Right lung (tissue), 5 donors: ENCODE data around the gene ACOT13. TPM values are rescaled to one million over a fixed set of nuclear protein-coding genes. Genes with fewer than 3 reads are reported as not detected.
"Not testable (repeated sequence)": the region's sequence is repeated elsewhere in the genome, so short reads cannot be mapped to it uniquely, and the experiment has no call there.

ENCODE experiments used
- DNase-seq, 2 donors: peaks; one replicate each; pipeline ENCODE4 v3.0.0-alpha.2; 2013
- polyA plus RNA-seq, 5 donors: library from polyadenylated mRNA; unstranded; fragments of 120-200 nt; gene quantifications; one replicate each; pipeline versions ENCODE4 v1.2.1 to v1.2.3, GENCODE V29; 2013; ENCODE audit warnings: inconsistent platforms in 1 of 5, low replicate concordance in 1 of 5; ENCODE audit not compliant: insufficient read length in 5 of 5, insufficient read depth in 1 of 5

The ACOT13 gene
- polyA plus RNA-seq, 5 donors = 23.3 to 30.5 (median 25.5) TPM

GRCh38 chr6:24720604-24721460 lies 54.0 kb downstream of the ACOT13 start:
- peak; percentile 100 for DNase-seq

GRCh38 chr6:24721461-24722215 lies 54.8 kb downstream of the ACOT13 start:
- DNase-seq = no peak

GRCh38 chr6:24723270-24723669 lies 56.4 kb downstream of the ACOT13 start:
- DNase-seq = no peak

- not testable (repeated sequence) for DNase-seq
Measured at GRCh38 chr6:24730653-24731052, 63.8 kb downstream of the ACOT13 start.

- DNase-seq = not testable (repeated sequence)
Measured at GRCh38 chr6:24731456-24732134, 64.7 kb downstream of the ACOT13 start.

GRCh38 chr6:24734166-24734565 lies 67.3 kb downstream of the ACOT13 start:
- no peak for DNase-seq

GRCh38 chr6:24734710-24735109 lies 67.8 kb downstream of the ACOT13 start:
- not testable (repeated sequence) for DNase-seq

GRCh38 chr6:24738741-24739140 lies 71.9 kb downstream of the ACOT13 start:
- DNase-seq = no peak

- DNase-seq = no peak
Measured at GRCh38 chr6:24740861-24741260, 74.0 kb downstream of the ACOT13 start.

GRCh38 chr6:24742216-24742738 lies 75.4 kb downstream of the ACOT13 start:
- DNase-seq = no peak

GRCh38 chr6:24743265-24743943 lies 76.5 kb downstream of the ACOT13 start:
- no peak for DNase-seq

GRCh38 chr6:24743944-24744335 lies 77.1 kb downstream of the ACOT13 start:
- DNase-seq = no peak

- DNase-seq = no peak
Measured at GRCh38 chr6:24744911-24745310, 78.0 kb downstream of the ACOT13 start.

- DNase-seq = no peak
Measured at GRCh38 chr6:24749297-24749696, 82.4 kb downstream of the ACOT13 start.

- not testable (repeated sequence) for DNase-seq
Measured at GRCh38 chr6:24750878-24751277, 84.0 kb downstream of the ACOT13 start.

- no peak for DNase-seq
Measured at GRCh38 chr6:24752503-24752902, 85.6 kb downstream of the ACOT13 start.

GRCh38 chr6:24752917-24753492 lies 86.1 kb downstream of the ACOT13 start:
- DNase-seq = no peak

- no peak for DNase-seq
Measured at GRCh38 chr6:24753545-24753944, 86.7 kb downstream of the ACOT13 start.

GRCh38 chr6:24754378-24754777 lies 87.5 kb downstream of the ACOT13 start:
- DNase-seq = not testable (repeated sequence)
